Effector memory CD8-positive, alpha-beta T cell (primary cell): ENCODE results near the gene S100A13.
"Not testable (repeated sequence)": the region's sequence is repeated elsewhere in the genome, so short reads cannot be mapped to it uniquely, and the experiment has no call there.

Experiments used
- ATAC-seq: fragments of 150-1000 bp; cut with Tn5 transposase; replicated peaks from 2 replicates; pipeline ENCODE4 v1.10.0; 2021; ENCODE audit warnings: mild to moderate bottlenecking, moderate library complexity
- DNase-seq, 3 experiments: peaks; one replicate each; pipeline ENCODE4 v3.0.0; 2021
- H3K27ac Mint-ChIP-seq, 2 donors: one replicate each; pipeline ENCODE4 v1.8.0; 2022; ENCODE audit warnings: mild to moderate bottlenecking in 2 of 2, mixed read lengths in 2 of 2, moderate library complexity in 2 of 2
- H3K27me3 Mint-ChIP-seq, 2 donors: one replicate each; pipeline ENCODE4 v1.8.0; 2022; ENCODE audit warnings: mixed read lengths in 2 of 2
- H3K36me3 Mint-ChIP-seq: one replicate; pipeline ENCODE4 v1.8.0; 2022; ENCODE audit warnings: mild to moderate bottlenecking, moderate library complexity, mixed read lengths; ENCODE audit not compliant: insufficient read depth
- H3K4me1 Mint-ChIP-seq, 2 donors: one replicate each; pipeline ENCODE4 v1.8.0; 2022; ENCODE audit warnings: low read depth in 2 of 2, mixed read lengths in 2 of 2
- H3K4me3 Mint-ChIP-seq, 2 donors: one replicate each; pipeline ENCODE4 v1.8.0; 2022; ENCODE audit warnings: mild to moderate bottlenecking in 2 of 2, mixed read lengths in 2 of 2, moderate library complexity in 2 of 2
- H3K9me3 Mint-ChIP-seq, 2 donors: one replicate each; pipeline ENCODE4 v1.8.0; 2022; ENCODE audit warnings: mixed read lengths in 2 of 2

S100A13 gene

DNA sequence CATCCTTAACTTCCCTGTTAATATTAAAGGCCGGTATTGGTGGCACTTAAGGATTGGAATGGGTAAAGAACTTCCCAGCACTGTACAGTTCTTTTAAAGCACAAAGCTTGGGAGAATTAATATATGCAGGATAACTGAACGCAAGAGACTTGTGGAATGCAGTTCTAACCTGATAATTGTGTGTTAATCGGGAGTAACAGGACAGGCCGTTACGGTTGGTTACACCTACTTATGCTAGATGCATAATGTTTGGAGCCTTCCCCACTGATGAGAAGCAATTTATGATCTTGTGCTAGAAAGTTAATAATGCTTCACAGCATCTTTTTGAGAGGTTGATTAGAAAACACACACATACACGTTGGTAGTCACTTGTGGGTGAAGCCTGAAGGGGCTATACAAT lies 13.6 kb upstream of the S100A13 start:
- DNase-seq, result no peak
- no peaks in the 10 kb centered on the region for H3K9me3 Mint-ChIP-seq
- H3K36me3 Mint-ChIP-seq, result peaks cover 97% of the 10 kb centered on the region
- no peak overlapping the region for H3K4me3 Mint-ChIP-seq
- ATAC-seq, result no peak
- H3K27me3 Mint-ChIP-seq, result no peaks in the 10 kb centered on the region
- H3K27ac Mint-ChIP-seq, result peak overlapping the region; percentile 25 to 38
- H3K4me1 Mint-ChIP-seq, result peaks cover 33 to 52% of the 10 kb centered on the region in 2 donors

DNA sequence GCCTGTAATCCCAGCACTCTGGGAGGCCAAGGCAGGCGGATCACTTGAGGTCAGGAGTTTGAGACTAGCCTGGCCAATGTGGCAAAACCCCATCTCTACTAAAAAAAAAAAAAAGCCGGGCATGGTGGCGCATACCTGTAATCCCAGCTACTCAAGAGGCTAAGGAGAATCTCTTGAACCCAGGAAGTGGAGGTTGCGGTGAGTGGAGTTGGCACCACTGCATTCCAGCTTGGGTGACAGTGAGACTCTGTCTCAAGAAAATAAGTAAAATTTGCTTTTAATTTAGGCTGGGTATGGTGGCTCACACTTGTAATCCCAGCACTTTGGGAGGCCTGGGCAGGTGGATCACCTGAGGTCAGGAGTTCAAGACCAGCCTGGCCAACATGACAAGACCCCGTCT lies 12.9 kb upstream of the S100A13 start:
- Mint-ChIP-seq H3K4me1 (peaks cover 31 to 46% of the 10 kb centered on the region in 2 donors), H3K36me3 (peaks cover 92% of the 10 kb centered on the region), H3K27ac (peak overlapping the region in 1 of 2 donors; percentile 38)
- ATAC-seq, H3K27me3 Mint-ChIP-seq, H3K4me3 Mint-ChIP-seq, DNase-seq, H3K9me3 Mint-ChIP-seq: not testable (repeated sequence)

DNA sequence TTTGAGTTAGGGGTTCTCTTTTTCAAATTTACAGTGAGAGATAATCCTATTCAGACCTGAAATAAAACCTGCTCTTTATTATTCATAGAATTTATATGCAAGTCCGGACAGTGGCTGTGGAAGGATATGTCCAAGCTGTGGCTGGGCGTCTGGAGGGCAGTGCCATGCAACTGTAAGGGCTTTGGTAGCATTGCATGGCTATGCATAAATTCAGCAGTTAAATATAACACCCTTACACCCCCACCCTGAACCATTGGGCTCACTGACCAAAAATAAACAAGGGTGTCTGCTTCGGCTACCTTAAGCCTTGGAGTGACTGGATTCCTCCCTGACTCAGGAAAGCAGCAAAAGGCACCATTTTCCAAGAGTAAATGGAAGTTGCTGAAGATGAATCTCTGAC lies 12.0 kb upstream of the S100A13 start:
- H3K4me3 Mint-ChIP-seq, result no peak overlapping the region
- no peaks in the 10 kb centered on the region for H3K27me3 Mint-ChIP-seq
- ATAC-seq (no peak), DNase-seq (no peak)
- H3K27ac Mint-ChIP-seq, result no peak overlapping the region
- H3K4me1 Mint-ChIP-seq, result peaks cover 35 to 49% of the 10 kb centered on the region in 2 donors
- no peaks in the 10 kb centered on the region for H3K9me3 Mint-ChIP-seq
- peaks cover 90% of the 10 kb centered on the region for H3K36me3 Mint-ChIP-seq

DNA sequence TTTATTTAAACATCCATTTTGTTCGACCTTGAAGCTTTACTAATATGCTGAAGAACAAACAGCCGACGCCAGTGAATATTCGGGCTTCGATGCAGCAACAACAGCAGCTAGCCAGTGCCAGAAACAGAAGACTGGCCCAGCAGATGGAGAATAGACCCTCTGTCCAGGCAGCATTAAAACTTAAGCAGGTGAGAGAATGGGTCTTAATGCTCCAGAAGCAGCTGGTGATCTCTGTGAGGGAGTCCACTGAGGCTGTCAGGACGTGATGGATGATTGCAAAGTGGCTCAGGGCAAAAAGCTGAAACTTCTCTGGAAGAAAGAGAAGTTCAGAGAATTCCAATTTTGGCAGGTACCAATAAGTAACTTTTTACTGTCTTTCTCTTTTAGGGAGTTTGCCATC lies 11.0 kb upstream of the S100A13 start:
- peaks cover 33 to 46% of the 10 kb centered on the region in 2 donors for H3K4me1 Mint-ChIP-seq

DNA sequence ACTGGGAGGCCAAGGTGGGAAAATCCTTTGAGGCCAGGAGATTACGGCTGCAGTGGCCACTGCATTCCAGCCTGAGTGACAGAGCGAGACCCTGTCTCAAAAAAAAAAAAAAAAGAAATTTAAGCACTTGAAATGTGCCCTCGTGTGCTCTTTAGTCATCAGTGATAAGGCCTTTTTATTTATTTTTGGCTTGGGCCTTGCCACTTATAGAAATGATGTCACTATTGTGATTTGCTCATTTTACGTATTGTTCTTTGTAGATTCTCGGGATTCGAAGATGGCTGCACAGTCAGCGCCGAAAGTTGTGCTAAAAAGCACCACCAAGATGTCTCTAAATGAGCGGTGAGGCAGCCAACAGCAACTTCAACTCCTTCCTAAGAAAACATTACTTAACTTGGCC lies 9.0 kb upstream of the S100A13 start:
- ATAC-seq (no peak), DNase-seq (no peak)
- no peaks in the 10 kb centered on the region for H3K9me3 Mint-ChIP-seq
- peaks cover 76% of the 10 kb centered on the region for H3K36me3 Mint-ChIP-seq
- peak overlapping the region; percentile 100 for H3K27ac Mint-ChIP-seq
- peak overlapping the region; percentile 99 to 100 for H3K4me3 Mint-ChIP-seq
- peaks cover 34 to 35% of the 10 kb centered on the region in 2 donors for H3K4me1 Mint-ChIP-seq
- no peaks in the 10 kb centered on the region for H3K27me3 Mint-ChIP-seq

More for the DNA sequence above, 11.0 kb upstream of the S100A13 start:
- Mint-ChIP-seq H3K36me3 (peaks cover 90% of the 10 kb centered on the region), H3K27ac (peak overlapping the region in 1 of 2 donors; percentile 29), H3K4me3 (no peak overlapping the region), H3K27me3 (no peaks in the 10 kb centered on the region), H3K9me3 (no peaks in the 10 kb centered on the region)
- DNase-seq (no peak), ATAC-seq (no peak)

DNA sequence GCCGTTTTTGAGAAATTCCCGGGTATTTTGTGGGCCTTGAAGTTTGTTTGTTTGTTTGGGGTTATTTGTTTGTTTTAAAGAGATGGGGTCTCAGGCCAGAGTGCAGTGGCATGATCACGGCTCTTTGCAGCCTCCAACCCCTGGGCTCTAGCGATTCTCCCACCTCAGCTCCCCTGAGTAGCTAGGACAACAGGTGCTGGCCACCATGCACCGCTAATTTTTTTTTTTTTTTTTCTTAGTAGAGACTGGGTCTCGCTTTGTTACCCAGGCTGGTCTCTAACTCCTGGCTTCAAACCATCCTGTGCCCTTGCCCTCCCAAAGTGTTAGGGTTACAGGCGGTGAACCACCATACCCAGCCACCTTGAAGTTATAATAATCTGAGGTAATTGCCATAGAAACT lies 8.6 kb upstream of the S100A13 start:
- Mint-ChIP-seq H3K27ac (peak overlapping the region; percentile 100), H3K9me3 (no peaks in the 10 kb centered on the region), H3K27me3 (no peaks in the 10 kb centered on the region), H3K4me3 (peak overlapping the region; percentile 99 to 100), H3K36me3 (peaks cover 71% of the 10 kb centered on the region), H3K4me1 (peaks cover 30 to 34% of the 10 kb centered on the region in 2 donors)
- DNase-seq (no peak), ATAC-seq (no peak)

DNA sequence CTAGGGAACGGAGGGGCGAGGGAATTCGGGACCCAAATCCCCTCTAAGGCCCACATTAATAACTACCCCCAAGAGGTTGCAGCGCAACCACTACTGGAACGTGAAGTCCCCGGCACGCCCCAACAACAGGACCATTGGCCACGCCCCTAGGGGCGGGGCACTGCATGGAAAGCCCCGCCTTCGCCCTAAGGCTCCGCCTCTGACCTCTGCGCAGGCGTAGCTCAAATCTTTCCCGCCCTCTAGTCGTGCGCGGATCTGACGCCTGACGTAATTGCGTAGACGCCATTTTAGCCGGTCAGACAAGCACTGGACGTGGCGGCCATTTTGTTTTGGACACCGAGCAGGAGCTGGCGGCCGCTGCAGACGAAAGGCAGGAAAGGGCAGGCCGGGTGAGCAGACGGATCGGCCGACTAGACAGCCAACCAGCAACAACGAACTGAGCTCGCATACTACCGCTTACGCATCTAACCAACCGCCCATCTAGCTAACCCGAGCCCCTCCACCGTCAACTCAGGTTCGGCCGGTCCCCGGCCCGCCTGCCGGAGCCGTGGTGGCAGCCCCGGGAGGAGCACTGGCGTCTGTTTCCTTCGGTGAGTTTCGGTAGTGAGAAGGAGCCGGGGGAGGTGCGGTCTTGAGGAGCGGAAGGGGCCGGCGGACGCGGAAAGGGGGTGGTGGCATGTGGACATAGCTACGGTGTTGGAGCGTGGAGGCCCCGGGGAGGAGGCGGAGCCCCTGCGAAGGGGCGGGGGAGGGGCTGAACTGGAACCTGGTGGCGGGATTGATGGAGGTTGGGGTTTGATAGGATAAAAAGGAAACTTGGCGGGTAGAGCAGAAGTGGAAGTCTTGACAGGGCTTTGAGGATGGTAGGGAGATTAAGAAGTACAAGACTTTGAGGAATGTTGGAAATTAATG lies 6.7 kb upstream of the S100A13 start, which contains the start of gene CHTOP:
TSS of gene CHTOP (plus strand) at position 313 of the 912 bp plus-strand sequence. CDS start 2,523 bp downstream, outside the sequence.
- H3K9me3 Mint-ChIP-seq, result no peaks in the 10 kb centered on the region
- H3K4me3 Mint-ChIP-seq, result peak within 1 kb of the TSS; percentile 99 to 100
- peaks cover 57% of the 10 kb centered on the region for H3K36me3 Mint-ChIP-seq

DNA sequence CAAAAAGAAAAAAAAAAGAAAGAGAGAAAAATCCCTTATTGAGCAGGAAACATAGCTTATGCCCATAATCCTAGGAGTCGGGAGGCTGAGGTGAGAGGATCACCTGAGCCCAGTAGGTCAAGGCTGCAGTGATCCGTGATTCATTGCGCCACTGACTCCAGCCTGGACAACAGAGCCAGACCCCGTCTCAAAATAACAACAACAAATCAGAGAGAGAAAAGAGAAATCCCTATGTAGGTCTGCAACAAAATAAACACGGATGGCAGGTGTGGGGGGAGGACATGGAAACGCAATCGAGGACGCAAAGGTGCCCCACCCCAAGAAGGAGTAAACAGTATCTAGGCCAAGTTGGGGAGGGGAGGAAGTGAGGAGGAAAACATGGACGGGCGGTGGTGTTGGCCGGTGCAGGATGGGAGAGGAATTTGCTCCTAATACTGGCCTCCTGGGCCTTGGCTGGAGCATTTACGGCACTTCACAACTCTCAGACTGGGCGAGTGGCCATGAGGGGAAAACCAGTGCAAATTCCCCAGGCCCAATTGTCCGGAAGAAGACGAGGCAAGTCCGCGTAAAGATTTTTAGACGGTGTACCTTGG lies 6.0 kb upstream of the S100A13 start:
- ATAC-seq (no peak), DNase-seq (no peak)
- Mint-ChIP-seq H3K27ac (peak overlapping the region; percentile 100), H3K27me3 (no peaks in the 10 kb centered on the region), H3K36me3 (peaks cover 50% of the 10 kb centered on the region), H3K4me1 (peaks cover 28 to 34% of the 10 kb centered on the region in 2 donors), H3K9me3 (no peaks in the 10 kb centered on the region), H3K4me3 (peak overlapping the region; percentile 99 to 100)

More for the DNA sequence above, 6.7 kb upstream of the S100A13 start, which contains the start of gene CHTOP:
- H3K27ac Mint-ChIP-seq, result peak within 1 kb of the TSS; percentile 100
- no peaks in the 10 kb centered on the region for H3K27me3 Mint-ChIP-seq
- ATAC-seq, result peak; percentile 86
- peaks cover 28 to 34% of the 10 kb centered on the region in 2 donors for H3K4me1 Mint-ChIP-seq
- DNase-seq, result peak; percentile 94 to 99 (median 98)

DNA sequence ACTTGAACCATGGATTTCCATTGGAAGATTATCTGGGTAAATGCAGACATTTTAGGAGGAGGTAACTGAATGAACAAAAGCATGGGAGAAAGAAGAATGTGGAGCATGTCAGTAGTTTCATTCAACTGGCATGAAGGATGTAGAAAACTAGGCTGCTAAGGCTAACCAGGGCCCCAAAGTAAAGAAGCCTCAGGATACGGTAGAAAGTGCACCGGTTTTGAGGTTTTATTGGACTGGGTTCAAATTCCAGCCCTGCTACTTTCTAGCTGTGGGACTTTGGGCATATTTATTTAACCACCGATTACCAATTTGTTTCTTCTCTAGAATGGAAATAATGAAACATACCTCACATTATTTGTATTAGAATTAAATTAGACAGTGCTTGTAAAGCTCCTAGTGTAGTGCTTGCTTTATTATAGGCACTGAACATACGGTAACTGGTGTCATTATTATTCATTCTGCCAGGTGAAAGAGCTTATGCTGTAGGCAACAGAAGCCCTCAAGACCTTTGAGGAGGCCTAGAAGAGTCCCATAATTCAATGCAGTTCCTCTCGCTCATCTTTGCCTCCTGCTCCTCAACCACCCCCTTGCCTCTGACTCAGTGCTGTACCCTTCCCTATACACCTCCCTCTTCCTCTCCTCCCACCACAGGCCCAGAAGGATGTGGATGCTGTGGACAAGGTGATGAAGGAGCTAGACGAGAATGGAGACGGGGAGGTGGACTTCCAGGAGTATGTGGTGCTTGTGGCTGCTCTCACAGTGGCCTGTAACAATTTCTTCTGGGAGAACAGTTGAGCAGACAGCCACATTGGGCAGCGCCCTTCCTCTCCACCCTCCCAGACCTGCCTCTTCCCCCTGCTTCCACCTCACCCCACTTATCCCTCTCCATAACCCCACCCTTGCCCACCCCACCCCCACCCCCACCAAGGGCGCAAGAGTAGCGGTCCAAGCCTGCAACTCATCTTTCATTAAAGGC lies 4.0 kb upstream of the S100A13 start:
- Mint-ChIP-seq H3K36me3 (peaks cover 31% of the 10 kb centered on the region), H3K27me3 (peaks cover 0 to 12% of the 10 kb centered on the region in 2 donors), H3K4me3 (no peak overlapping the region), H3K9me3 (no peaks in the 10 kb centered on the region), H3K4me1 (peaks cover 13 to 25% of the 10 kb centered on the region in 2 donors), H3K27ac (no peak overlapping the region)
- ATAC-seq, result no peak
- DNase-seq, result no peak

DNA sequence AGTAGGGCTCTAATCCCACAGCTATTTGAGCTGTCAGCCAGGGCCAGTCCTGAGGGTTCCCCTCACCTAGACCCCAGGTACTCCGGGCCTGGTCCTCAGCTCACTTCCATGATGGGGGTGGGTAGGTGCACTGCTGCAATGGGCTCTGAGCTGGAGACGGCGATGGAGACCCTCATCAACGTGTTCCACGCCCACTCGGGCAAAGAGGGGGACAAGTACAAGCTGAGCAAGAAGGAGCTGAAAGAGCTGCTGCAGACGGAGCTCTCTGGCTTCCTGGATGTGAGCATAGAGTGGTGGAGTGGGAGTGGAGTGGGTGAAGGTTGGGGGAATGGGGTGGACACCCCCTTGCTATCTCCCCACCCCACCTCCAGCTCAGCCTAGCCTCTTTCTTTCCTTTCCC lies 3.1 kb upstream of the S100A13 start:
- H3K27ac Mint-ChIP-seq, result no peak overlapping the region
- ATAC-seq (no peak), DNase-seq (no peak)
- peaks cover 10 to 22% of the 10 kb centered on the region in 2 donors for H3K4me1 Mint-ChIP-seq
- peaks cover 0 to 12% of the 10 kb centered on the region in 2 donors for H3K27me3 Mint-ChIP-seq
- H3K9me3 Mint-ChIP-seq, result no peaks in the 10 kb centered on the region
- H3K4me3 Mint-ChIP-seq, result no peak overlapping the region
- peaks cover 28% of the 10 kb centered on the region for H3K36me3 Mint-ChIP-seq

DNA sequence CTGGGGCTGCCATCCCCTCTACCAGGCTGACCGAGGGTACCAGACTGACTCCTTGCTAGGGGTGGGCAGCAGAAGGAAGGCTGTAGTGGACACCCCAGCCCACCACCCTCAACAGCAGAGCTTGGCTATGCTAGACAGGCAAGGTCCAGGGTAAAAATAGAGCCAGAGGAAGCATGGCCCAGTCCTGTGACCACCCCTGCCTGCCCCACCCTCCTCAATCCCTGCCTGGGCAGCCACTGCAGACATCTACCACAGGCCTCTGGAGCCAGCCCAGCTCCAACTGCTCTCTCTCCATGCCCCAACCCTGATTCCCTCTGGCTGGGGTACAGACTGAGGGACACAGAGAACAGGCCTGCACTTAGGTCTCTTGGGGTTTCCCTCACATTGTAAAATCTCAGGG lies 2.7 kb upstream of the S100A13 start:
- peaks cover 0 to 12% of the 10 kb centered on the region in 2 donors for H3K27me3 Mint-ChIP-seq
- peaks cover 9 to 22% of the 10 kb centered on the region in 2 donors for H3K4me1 Mint-ChIP-seq
- peaks cover 26% of the 10 kb centered on the region for H3K36me3 Mint-ChIP-seq
- H3K9me3 Mint-ChIP-seq, result no peaks in the 10 kb centered on the region
- no peak overlapping the region for H3K27ac Mint-ChIP-seq
- no peak for ATAC-seq
- H3K4me3 Mint-ChIP-seq, result no peak overlapping the region
- no peak for DNase-seq

DNA sequence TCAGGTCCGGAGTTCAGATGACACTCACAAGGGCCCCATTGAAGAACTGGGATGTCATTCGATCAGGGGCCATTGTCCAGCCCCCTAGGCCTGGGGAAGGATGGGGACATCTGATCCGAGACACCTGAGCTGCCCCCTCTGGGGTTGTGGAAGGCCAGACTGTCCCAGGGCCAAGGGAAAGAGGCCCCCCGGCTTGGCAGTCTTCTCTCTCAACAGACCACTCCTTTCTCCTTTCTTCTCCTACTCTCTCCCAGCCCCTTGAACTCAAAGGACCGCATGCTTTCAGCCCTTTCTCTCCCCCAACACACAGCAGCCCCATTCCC lies 2.0 kb upstream of the S100A13 start:
- DNase-seq (no peak), ATAC-seq (no peak)
- peaks cover 7 to 19% of the 10 kb centered on the region in 2 donors for H3K4me1 Mint-ChIP-seq
- H3K9me3 Mint-ChIP-seq, result no peaks in the 10 kb centered on the region
- H3K27ac Mint-ChIP-seq, result no peak overlapping the region
- peaks cover 0 to 12% of the 10 kb centered on the region in 2 donors for H3K27me3 Mint-ChIP-seq
- peaks cover 21% of the 10 kb centered on the region for H3K36me3 Mint-ChIP-seq
- H3K4me3 Mint-ChIP-seq, result no peak overlapping the region
